SW480 (cell line): Measurements from ENCODE around the gene SPSB1.

Experiments used
- DNase-seq: peaks from one replicate; pipeline ENCODE4 v3.0.0-alpha.2; 2016; ENCODE audit warnings: low spot score

SPSB1 gene

GRCh38 chr1:9344426-9345200, 51.9 kb downstream of the SPSB1 start:
- no peak for DNase-seq

- DNase-seq, result peak; percentile 29
These were observed 52.8 kb downstream of the SPSB1 start for GRCh38 chr1:9345471-9345870.

GRCh38 chr1:9345922-9346321, 53.2 kb downstream of the SPSB1 start:
- peak; percentile 13 for DNase-seq

DNA sequence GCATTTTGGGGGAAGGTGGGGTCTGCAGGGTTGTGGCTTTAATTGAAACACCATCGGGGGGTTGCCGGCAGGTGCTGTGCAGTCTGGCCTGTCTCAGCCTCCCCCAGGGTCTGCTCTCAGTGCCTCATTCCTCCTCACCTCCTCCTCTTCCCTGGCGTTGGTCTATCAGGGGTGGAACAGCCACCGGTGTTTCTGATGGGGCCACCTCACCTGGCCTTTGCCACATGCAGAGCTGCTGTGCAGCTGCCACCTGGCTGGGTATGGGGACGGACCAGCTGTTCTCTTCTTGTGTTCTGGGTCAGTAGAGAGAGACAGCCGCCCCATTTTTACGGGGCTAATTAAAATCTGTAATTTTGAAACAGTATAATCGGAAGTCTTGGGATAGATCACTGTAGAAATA, 53.9 kb downstream of the SPSB1 start:
- no peak for DNase-seq

DNA sequence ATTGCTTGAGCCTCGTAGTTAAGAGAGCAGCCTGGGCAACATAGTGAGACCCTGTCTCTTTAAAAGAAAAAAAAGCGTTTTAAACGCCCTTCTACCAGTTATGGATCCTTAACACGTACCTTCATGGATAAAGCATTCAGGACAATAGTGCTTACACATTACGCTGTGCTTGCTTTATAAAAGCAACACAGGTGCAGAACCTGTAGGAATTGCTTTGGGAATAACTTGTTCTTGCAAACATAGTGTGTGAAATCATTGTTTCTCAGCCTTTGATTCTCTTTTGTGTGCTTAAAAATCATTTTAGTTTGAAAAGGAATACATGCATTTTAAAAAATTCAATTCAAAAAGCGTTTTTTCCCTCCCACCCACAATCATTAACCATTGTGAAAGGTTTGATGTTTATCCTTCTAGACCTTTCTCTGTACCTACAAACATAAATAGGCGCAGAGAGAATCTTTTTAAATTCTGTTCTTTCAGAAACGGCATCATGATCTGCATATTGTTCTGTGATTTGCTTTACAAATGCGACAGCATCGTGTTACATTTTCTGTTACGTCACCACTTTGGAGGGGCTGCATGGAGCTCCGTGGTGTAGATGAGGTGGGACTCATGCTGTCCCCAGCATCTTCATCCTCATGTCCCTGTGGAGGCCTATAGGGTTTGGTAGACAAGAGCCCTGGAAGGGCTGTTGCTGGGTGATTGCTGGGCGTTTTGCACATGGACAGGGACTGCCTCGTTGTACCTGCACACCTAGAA, 54.6 kb downstream of the SPSB1 start:
- no peak for DNase-seq

- DNase-seq, result no peak
These were observed 56.7 kb downstream of the SPSB1 start for GRCh38 chr1:9349331-9349851.

DNA sequence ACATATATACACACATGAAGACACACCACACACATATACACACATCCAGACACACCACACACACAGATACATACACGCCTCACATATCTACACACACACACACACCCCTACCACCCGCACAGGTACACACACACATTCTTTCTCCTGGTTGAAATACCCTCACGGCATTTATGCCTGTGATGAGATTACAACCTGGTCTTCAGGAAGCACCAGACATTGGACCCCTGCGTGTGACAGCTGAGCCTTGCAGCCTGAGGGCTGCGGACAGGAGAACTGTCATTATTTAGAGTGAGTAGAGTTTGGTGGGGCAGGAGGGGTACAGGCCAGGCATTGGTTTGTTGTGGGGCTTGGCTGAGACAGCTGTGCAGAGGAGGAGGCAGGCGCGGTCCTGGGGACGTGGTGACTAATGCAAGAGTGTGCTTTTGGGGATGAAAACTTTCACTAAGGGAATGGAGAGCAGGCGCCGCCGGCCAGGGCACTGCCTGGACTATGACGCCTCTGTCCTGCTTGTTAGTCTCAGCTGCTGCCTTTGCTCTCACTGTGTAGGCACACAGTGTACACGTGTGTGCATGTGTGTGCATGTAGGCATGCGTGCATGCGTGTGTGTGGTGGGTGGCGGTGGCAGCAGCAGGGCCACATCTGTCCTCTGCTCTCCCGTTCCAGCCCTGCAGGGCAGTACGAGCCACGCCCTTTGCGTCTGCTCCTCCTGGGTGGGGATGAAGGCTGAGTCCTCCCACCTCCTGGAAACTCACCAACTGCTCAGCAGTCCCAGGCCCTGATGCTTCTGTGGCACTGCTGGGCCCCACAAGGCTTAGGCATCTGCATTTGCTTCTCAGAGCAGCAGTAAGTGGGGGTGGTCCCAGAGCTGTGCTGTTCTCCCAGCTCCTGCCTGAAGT, 57.6 kb downstream of the SPSB1 start:
- no peak for DNase-seq

GRCh38 chr1:9350960-9351359, 58.3 kb downstream of the SPSB1 start:
- no peak for DNase-seq

GRCh38 chr1:9351654-9352271, 59.1 kb downstream of the SPSB1 start:
- DNase-seq, result no peak

DNA sequence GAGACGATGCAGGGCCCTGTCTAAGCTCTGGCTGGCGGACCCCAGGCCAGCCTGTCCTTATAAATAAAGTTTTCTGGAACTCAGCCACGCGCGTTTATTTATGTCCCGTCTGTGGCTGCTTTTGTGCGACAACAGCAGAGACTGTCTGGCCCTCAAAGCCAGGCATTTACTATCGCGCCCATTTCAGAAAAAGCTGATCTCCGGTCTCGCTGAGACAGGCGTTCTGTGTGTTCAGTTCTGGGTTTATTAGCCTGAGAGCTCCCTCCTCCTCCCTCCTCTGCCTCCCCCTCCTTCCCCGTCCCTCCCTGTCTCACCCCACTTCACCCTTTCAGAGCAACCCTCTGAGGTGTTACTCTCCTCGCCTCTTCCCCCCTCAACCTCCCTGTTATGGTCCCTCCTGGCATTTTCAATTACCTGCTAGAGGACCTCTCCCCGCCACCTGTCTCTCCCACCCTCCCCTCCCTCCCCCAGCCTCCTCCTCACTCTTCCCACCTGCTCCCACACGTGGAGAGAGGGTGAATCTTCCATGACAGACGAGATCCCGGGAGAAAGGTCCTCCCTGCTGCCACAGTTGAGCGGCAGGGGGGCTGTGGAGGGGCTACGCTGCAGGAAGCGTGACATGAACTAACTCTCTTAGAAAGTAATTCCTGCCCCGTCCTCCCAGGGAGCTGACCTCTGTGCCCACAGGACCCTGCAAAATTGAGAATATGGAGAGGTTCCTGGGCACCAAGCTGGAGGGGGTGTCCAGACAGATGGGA, 59.9 kb downstream of the SPSB1 start:
- no peak for DNase-seq

GRCh38 chr1:9355503-9355902, 62.8 kb downstream of the SPSB1 start:
- no peak for DNase-seq

DNA sequence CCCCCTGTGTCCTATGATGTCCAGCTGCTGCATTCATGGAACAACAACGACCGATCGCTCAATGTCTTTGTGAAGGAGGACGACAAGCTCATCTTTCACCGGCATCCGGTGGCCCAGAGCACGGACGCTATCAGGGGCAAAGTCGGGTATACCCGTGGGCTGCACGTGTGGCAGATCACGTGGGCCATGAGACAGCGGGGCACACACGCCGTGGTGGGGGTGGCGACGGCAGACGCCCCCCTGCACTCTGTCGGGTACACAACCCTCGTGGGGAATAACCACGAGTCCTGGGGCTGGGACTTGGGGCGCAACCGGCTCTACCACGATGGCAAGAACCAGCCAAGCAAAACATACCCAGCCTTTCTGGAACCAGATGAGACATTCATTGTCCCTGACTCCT, 63.3 kb downstream of the SPSB1 start:
- DNase-seq, result no peak

DNA sequence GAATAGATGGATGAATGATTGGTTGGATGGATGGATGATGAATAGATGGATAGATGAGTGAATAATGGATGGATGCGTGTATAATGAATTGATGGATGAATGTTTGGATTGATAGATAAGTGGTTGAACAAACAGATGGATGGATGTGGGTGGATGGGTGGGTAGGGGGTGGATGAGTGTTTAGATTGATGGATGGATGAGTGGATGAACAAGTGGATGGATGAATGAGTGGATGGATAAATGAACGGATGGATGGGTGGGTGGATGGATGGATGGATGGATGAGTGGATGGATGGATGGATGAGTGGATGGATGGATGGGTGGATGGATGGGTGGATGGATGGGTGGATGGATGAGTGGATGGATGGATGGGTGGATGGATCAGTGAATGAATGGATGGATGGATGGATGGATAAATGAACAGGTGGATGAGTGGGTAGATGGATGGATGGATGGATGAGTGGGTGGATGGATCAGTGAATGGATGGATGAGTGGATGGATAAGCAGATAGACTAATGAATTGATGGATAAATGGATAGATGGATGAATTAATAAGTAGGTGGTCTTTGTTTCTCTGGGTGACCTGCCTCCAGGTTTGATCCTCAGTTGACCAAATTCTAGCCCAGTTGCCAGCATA, 64.3 kb downstream of the SPSB1 start:
- DNase-seq, result no peak

GRCh38 chr1:9357958-9358357, 65.3 kb downstream of the SPSB1 start:
- DNase-seq, result no peak

DNA sequence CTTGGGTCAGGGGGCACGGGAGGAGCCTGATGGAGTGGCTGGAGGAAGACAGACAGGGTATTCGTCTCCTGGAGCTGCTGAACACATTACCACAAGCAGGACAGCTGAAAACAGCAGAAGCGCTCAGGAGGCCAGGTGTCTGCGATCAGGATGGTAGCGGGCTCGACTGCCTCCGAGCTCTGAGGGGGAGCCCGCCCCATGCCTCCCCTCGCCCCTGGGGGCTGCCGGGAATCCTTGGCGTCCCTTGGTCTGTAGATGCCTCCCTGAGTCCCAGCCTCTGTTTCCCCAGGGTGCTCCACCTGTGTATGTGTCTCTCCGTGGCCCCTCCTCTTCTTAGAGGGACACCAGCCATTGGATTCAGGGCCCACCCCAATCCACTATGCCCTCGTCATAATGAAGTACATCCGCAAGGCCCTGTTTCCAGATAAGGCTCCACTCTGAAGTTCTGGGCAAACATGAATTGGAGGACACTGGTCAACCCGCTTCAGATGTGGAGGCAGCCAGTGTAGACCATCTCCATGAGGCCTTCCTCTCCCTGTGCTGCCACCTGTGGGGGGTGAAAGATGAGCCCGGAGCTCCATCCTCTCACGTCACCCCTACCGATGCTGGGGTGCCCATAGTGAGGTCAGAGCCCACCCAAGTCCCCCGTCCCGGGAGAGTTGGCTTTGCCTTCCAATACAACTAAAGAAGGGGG, 67.8 kb downstream of the SPSB1 start:
- DNase-seq, result no peak

DNA sequence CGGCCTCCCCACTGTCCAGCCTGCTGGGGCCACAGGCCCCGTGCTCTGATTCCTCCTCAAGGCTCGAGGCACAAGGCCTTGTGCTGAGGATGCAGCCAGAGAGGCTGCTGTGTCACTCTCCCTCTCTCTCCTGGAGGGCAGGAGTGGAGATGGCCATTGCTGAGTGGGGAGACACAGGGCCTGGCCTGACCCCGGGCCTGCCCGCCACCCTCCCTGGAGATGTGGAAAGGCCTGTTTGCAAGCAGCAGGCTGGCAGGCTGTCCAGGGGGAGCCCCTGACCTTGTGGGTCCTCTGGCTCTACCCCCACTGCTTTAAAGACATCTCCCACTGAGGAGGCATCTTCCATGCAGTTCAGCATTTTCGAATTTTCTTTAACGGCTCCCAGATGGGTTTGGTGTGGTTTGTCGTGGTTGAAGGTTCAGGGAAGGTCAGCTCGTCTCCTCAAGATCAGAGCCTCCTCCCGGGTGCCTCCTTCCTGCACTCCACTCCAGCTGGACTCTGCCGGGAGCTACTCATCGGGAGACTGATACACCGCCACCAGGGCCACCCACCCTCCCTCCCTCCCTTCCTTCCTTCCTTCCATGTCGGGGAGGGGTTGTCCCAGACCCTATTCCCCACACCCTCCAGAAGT, 69.1 kb downstream of the SPSB1 start:
- no peak for DNase-seq

GRCh38 chr1:9362488-9362887, 69.8 kb downstream of the SPSB1 start:
- DNase-seq, result no peak

GRCh38 chr1:9363061-9363471, 70.4 kb downstream of the SPSB1 start:
- DNase-seq, result no peak

DNA sequence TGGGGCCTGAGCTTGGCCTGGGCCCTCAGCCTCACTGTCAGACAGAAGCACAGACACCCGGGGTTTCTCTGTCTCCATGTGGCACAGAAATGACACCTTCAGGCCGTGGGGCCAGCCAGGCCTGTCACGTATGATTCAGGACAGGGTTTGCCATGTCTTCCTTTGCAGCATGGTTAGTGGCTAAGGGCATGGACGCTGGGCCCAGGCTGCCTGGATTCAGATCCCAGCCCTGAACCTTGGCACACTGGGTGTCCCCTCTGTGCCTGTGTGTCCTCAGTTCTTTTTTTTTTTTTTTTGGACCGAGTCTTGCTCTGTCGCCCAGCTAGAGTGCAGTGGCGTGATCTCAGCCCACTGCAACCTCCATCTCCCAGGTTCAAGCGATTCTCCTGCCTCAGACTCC, 73.6 kb downstream of the SPSB1 start:
- no peak for DNase-seq
